GM06990 (cell line): ENCODE results near the gene HOXB1.

Experiments used
- DNase-seq: peaks from one replicate; pipeline ENCODE4 v3.0.0-alpha.2; 2011; ENCODE audit not compliant: insufficient read length; ENCODE audit errors: extremely low read depth
- H3K27me3 ChIP-seq: replicated peaks from 2 replicates; pipeline ENCODE4 v1.6.0; 2011; ENCODE audit warnings: low read length; ENCODE audit not compliant: control insufficient read depth, insufficient read depth
- H3K36me3 ChIP-seq: 2 replicates; pipeline ENCODE4 v1.5.1; 2011; ENCODE audit warnings: low read length; ENCODE audit not compliant: control insufficient read depth, insufficient read depth
- H3K4me3 ChIP-seq: replicated peaks from 2 replicates; pipeline ENCODE4 v1.5.1; 2011; ENCODE audit warnings: low read depth, mild to moderate bottlenecking, control low read depth, low read length
- TF ChIP-seq, protein P1 (sequence below): IDR thresholded peaks from 2 replicates; pipeline ENCODE4 v1.5.1; 2011; ENCODE audit warnings: low read length, control low read depth, mild to moderate bottlenecking, inconsistent platforms; ENCODE audit not compliant: insufficient read depth, poor library complexity, severe bottlenecking

The HOXB1 gene

DNA sequence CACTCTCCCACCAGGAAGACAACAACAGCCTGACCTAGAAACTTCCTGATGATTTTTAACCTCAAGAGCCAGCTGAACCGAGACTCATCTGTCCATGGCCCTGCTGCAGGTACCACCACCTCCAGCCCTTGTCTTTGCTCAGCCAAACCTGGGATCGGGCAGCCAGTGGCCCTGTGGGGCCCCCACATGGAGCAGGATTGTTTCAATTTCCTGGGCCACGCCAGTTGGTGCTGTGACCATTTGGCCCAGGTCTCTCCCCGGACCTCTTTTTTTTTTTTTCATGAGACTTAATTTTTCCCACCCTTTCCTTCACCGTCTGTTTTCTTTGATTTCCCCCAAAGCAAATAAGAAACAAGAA, 22.4 kb upstream of the HOXB1 start:
- TF ChIP-seq, protein P1, sequence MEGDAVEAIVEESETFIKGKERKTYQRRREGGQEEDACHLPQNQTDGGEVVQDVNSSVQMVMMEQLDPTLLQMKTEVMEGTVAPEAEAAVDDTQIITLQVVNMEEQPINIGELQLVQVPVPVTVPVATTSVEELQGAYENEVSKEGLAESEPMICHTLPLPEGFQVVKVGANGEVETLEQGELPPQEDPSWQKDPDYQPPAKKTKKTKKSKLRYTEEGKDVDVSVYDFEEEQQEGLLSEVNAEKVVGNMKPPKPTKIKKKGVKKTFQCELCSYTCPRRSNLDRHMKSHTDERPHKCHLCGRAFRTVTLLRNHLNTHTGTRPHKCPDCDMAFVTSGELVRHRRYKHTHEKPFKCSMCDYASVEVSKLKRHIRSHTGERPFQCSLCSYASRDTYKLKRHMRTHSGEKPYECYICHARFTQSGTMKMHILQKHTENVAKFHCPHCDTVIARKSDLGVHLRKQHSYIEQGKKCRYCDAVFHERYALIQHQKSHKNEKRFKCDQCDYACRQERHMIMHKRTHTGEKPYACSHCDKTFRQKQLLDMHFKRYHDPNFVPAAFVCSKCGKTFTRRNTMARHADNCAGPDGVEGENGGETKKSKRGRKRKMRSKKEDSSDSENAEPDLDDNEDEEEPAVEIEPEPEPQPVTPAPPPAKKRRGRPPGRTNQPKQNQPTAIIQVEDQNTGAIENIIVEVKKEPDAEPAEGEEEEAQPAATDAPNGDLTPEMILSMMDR = no peak
- H3K4me3 ChIP-seq = no peak overlapping the region
- no peak for DNase-seq
- no peaks in the 10 kb centered on the region for H3K27me3 ChIP-seq
- no peaks in the 10 kb centered on the region for H3K36me3 ChIP-seq

DNA sequence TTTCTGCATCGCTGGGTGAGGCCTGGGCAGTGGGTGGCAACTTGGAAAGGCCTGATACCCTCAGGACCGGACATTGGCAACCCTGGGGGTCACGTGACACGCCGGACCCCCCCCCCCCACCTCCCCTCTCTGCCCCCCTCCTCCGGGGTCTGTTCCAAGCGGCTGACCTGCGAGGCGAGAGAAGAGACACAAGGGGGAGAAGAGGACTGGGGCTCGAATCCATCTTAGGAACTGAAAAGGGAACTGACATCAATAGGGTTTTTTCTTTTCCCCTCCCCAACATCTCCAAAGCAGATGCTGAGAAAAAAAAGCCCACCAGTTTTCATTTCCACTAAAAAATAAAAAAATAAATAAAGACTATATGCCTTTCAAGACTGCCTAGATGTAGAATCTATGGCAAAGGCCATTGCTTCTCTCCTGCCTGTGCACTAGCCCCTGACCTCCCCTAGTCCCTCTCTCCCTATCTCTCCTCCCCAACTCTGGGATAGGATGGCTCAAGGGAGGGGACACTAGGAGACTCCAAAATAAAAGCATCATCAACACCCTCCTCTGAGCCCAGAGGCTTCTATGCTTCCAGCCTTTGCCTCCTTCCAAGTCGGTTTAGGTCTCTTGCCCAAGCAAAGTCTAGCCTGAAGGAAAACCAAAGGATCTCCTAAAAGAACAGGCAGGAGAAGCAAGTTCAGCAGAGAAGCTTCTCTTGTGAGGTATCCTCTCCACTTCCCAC, 21.8 kb upstream of the HOXB1 start:
- no peak for DNase-seq
- Histone ChIP-seq H3K4me3 (no peak overlapping the region), H3K36me3 (no peaks in the 10 kb centered on the region), H3K27me3 (no peaks in the 10 kb centered on the region)
- TF ChIP-seq, protein P1 = no peak

DNA sequence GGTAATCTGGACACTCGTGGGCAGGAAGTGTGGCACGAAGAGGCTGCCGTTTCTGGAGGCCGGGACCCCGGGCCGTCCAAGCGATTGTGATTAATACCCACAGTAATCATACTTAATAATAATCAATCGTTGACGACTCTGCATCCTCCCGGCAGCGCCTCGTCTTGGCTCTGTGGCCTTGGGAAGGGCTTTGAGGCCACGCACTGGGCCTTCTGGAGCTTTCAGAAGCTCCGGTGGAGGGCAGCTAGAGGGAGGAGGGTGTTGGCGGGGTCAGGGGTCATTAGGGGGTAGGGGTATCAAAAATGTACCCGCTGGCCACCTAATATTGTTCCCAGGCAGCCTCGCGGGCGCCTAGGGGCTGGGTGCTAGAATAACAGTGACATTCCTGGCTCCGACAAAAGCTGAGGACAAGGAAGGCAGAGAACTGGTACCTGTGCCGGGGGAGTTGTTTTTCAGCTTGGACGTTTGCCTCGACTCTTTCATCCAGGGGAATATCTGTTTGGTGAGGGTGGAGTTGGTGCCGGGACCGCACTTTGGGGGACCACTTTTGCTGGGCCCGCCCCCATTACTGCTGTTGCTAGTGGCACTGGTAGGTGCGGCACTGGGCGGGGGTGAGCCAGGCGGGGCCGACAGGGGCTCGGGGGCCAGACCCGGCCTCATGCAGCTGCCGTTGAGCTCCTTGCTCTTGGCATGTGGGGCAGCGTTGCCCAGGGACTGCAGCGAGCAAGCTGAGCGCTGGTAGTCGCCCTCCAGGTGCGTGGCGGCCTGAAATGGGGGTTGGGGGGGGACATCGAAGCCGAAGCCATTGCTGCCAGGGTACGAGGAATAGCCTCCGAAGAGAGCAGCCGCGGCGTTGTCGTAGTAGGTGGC, 21.0 kb upstream of the HOXB1 start:
- DNase-seq = no peak
- TF ChIP-seq, protein P1 = no peak
- no peak overlapping the region for H3K4me3 ChIP-seq
- H3K36me3 ChIP-seq = no peaks in the 10 kb centered on the region
- H3K27me3 ChIP-seq = no peaks in the 10 kb centered on the region

DNA sequence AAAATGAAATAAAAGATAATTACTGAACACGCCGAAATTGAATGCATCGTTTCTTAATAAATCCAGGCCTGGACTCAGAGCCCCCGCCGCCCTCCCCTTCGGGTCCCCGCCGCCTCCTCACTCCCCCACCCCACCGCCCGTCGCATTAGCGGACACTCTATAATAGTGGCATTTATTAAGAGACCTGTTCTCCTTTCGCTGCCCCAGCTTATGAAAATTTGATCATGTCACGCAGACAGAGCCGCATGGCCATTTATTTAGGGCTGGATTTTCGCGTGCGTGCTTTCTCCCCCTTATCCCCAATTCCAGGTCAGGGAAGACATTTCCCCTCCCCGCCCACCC, 20.4 kb upstream of the HOXB1 start:
- TF ChIP-seq, protein P1 = no peak
- Histone ChIP-seq H3K4me3 (no peak overlapping the region), H3K36me3 (no peaks in the 10 kb centered on the region), H3K27me3 (no peaks in the 10 kb centered on the region)
- no peak for DNase-seq

DNA sequence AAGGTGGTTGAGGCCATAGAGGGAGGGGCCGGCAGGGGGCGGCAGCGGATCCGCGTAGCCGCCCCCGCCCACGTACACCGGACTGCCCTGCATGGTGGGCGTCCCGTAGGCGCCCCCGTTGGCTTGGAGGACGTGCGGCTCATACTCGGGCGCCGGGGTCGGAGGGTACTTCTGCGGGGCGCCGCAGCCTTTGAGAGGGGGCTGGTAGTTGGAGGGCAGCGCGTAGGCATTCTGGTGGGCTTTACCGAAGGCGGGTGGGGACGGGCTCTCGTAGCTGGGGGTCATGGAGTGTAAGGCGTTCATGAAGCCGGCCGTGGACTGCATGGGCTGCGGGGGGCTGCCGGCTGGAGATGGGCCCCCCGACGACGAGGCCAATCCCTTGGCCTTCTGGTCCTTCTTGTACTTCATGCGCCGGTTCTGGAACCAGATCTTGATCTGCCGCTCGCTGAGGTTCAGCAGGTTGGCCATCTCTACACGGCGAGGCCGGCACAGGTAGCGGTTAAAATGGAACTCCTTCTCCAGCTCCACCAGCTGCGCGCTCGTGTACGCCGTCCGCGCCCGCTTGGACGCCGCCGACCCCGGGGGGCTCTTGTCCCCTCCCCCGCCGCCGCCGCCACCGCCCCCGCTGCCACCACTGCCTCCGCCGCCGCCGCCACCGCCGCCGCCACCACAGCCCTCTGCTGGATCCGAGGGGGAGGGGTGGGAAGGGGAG, 19.8 kb upstream of the HOXB1 start:
- no peak for DNase-seq
- Histone ChIP-seq H3K27me3 (no peaks in the 10 kb centered on the region), H3K4me3 (no peak overlapping the region), H3K36me3 (no peaks in the 10 kb centered on the region)
- TF ChIP-seq, protein P1 = no peak
